HG03135 (cell line): Measurements from ENCODE around the gene FEZF1.

Experiments
- ATAC-seq: cut with Tn5 transposase; IDR thresholded peaks from one replicate; pipeline ENCODE4 v1.9.1; 2021; ENCODE audit warnings: mild to moderate bottlenecking, moderate library complexity; ENCODE audit not compliant: unreplicated experiment

FEZF1 gene

GRCh38 chr7:122273117-122273516, 31.4 kb downstream of the FEZF1 start:
- ATAC-seq: no peak

GRCh38 chr7:122269241-122269640, 35.3 kb downstream of the FEZF1 start:
- ATAC-seq: no peak

- no peak for ATAC-seq
These were observed 36.4 kb downstream of the FEZF1 start for GRCh38 chr7:122268101-122268500.

- ATAC-seq: no peak
These were observed 42.3 kb downstream of the FEZF1 start for GRCh38 chr7:122262246-122262645.

- no peak for ATAC-seq
These were observed 43.1 kb downstream of the FEZF1 start for GRCh38 chr7:122261442-122261841.

- ATAC-seq: no peak
These were observed 43.5 kb downstream of the FEZF1 start for GRCh38 chr7:122261016-122261415.

- ATAC-seq: no peak
These were observed 44.2 kb downstream of the FEZF1 start for GRCh38 chr7:122260336-122260735.

GRCh38 chr7:122258971-122259370, 45.6 kb downstream of the FEZF1 start:
- ATAC-seq: no peak

- no peak for ATAC-seq
These were observed 47.5 kb downstream of the FEZF1 start for GRCh38 chr7:122257056-122257455.

GRCh38 chr7:122256046-122256445, 48.5 kb downstream of the FEZF1 start:
- no peak for ATAC-seq

GRCh38 chr7:122255454-122255853, 49.1 kb downstream of the FEZF1 start:
- no peak for ATAC-seq
